ENCODE results near the gene ZNF536. TPM values are rescaled to one million over a fixed set of nuclear protein-coding genes. Genes with fewer than 3 reads are reported as not detected.
"Not testable (repeated sequence)": the region's sequence is repeated elsewhere in the genome, so short reads cannot be mapped to it uniquely, and the experiment has no call there.

Gene ZNF536
- total RNA-seq, 6 donors from 2014 or later, result 0.34 to 0.78 (median 0.71) TPM; not detected in 2

- H3K4me1 ChIP-seq, result no peaks in the 10 kb centered on the region
- WGBS, 2 donors, result 71 to 75% methylated on average over 3 of the region's 3 CpGs
- no peaks in the 10 kb centered on the region for H3K9me3 ChIP-seq
- no peak overlapping the region for H3K4me3 ChIP-seq
- no peak for TF ChIP-seq POLR2AphosphoS5 (IDR thresholded peaks at IDR 0.05)
- H3K27ac ChIP-seq, result no peak overlapping the region
- DNase-seq (no peak), ATAC-seq (ENCODE audit: low FRiP score in 2 of 2) (no peak)
- H3K27me3 ChIP-seq, result no peaks in the 10 kb centered on the region
- H3K36me3 ChIP-seq, result no peaks in the 10 kb centered on the region
Measured at GRCh38 chr19:30488191-30488590, 116.0 kb downstream of the ZNF536 start.

GRCh38 chr19:30490760-30491159, 118.6 kb downstream of the ZNF536 start:
- Histone ChIP-seq H3K27me3 (no peaks in the 10 kb centered on the region), H3K36me3 (no peaks in the 10 kb centered on the region), H3K4me1 (no peaks in the 10 kb centered on the region), H3K9me3 (no peaks in the 10 kb centered on the region), H3K27ac (no peak overlapping the region), H3K4me3 (no peak overlapping the region)
- ATAC-seq (ENCODE audit: low FRiP score in 2 of 2), result no peak
- TF ChIP-seq POLR2A (IDR thresholded peaks at IDR 0.05), result no peak
- TF ChIP-seq CTCF (IDR thresholded peaks at IDR 0.05), result no peak
- TF ChIP-seq POLR2AphosphoS5 (IDR thresholded peaks at IDR 0.05), result no peak
- no peak for TF ChIP-seq EP300 (IDR thresholded peaks at IDR 0.05)
- WGBS, 2 donors, result 86 to 89% methylated on average over 8 of the region's 8 CpGs
- DNase-seq, result no peak

- Histone ChIP-seq H3K27ac (no peak overlapping the region), H3K4me3 (no peak overlapping the region), H3K27me3 (no peaks in the 10 kb centered on the region), H3K9me3 (no peaks in the 10 kb centered on the region), H3K4me1 (no peaks in the 10 kb centered on the region), H3K36me3 (no peaks in the 10 kb centered on the region)
- DNase-seq (no peak), ATAC-seq (ENCODE audit: low FRiP score in 2 of 2) (no peak)
- no peak for TF ChIP-seq EP300 (IDR thresholded peaks at IDR 0.05)
- no peak for TF ChIP-seq CTCF (IDR thresholded peaks at IDR 0.05)
- TF ChIP-seq POLR2AphosphoS5 (IDR thresholded peaks at IDR 0.05), result no peak
- no peak for TF ChIP-seq POLR2A (IDR thresholded peaks at IDR 0.05)
- WGBS, 2 donors, result 39 to 46% methylated on average over 11 of the region's 11 CpGs
Measured at GRCh38 chr19:30492586-30493270, 120.5 kb downstream of the ZNF536 start.

GRCh38 chr19:30497034-30497433, 124.8 kb downstream of the ZNF536 start:
- H3K4me3 ChIP-seq, result no peak overlapping the region
- H3K27me3 ChIP-seq, result no peaks in the 10 kb centered on the region
- no peaks in the 10 kb centered on the region for H3K4me1 ChIP-seq
- no peaks in the 10 kb centered on the region for H3K36me3 ChIP-seq
- ATAC-seq (ENCODE audit: low FRiP score in 2 of 2) (no peak), DNase-seq (no peak)
- no peaks in the 10 kb centered on the region for H3K9me3 ChIP-seq
- WGBS, 2 donors, result 77 to 82% methylated on average over 8 of the region's 8 CpGs
- no peak for TF ChIP-seq POLR2A (IDR thresholded peaks at IDR 0.05)
- TF ChIP-seq POLR2AphosphoS5 (IDR thresholded peaks at IDR 0.05), result no peak
- no peak for TF ChIP-seq EP300 (IDR thresholded peaks at IDR 0.05)
- no peak for TF ChIP-seq CTCF (IDR thresholded peaks at IDR 0.05)
- no peak overlapping the region for H3K27ac ChIP-seq

- ATAC-seq (ENCODE audit: low FRiP score in 2 of 2); H3K27ac ChIP-seq: not testable (repeated sequence)
- WGBS, 2 donors, result 79 to 85% methylated on average over 3 of the region's 3 CpGs
Measured at GRCh38 chr19:30498085-30498484, 125.9 kb downstream of the ZNF536 start.

GRCh38 chr19:30498707-30499106, 126.5 kb downstream of the ZNF536 start:
- Histone ChIP-seq H3K27ac (no peak overlapping the region), H3K36me3 (no peaks in the 10 kb centered on the region), H3K27me3 (no peaks in the 10 kb centered on the region), H3K4me1 (no peaks in the 10 kb centered on the region), H3K9me3 (no peaks in the 10 kb centered on the region), H3K4me3 (no peak overlapping the region)
- ATAC-seq (ENCODE audit: low FRiP score in 2 of 2), result no peak
- TF ChIP-seq EP300 (IDR thresholded peaks at IDR 0.05), result no peak
- no peak for TF ChIP-seq POLR2A (IDR thresholded peaks at IDR 0.05)
- TF ChIP-seq POLR2AphosphoS5 (IDR thresholded peaks at IDR 0.05), result no peak
- TF ChIP-seq CTCF (IDR thresholded peaks at IDR 0.05), result no peak
- 28 to 41% methylated on average over 12 of the region's 12 CpGs for WGBS, 2 donors
- peak in 1 of 2 donors; percentile 56 for DNase-seq

More at GRCh38 chr19:30498085-30498484, 125.9 kb downstream of the ZNF536 start:
- H3K4me3 ChIP-seq, H3K9me3 ChIP-seq, H3K36me3 ChIP-seq, DNase-seq, H3K27me3 ChIP-seq, H3K4me1 ChIP-seq: not testable (repeated sequence)
